H9 (cell line): ENCODE data around the gene CMTM2. TPM values are rescaled to one million over a fixed set of nuclear protein-coding genes. Genes with fewer than 3 reads are reported as not detected.
A peak's percentile ranks its signal among the peaks of the same experiment; 100 is the strongest.

Experiments
- DNase-seq: peaks from one replicate; pipeline ENCODE4 v3.0.0-alpha.2; 2017
- H2AFZ ChIP-seq: one replicate; pipeline ENCODE4 v1.6.1; 2013; ENCODE audit warnings: mild to moderate bottlenecking, low read length, control low read depth, moderate library complexity
- H2AK5ac ChIP-seq: 2 replicates; pipeline ENCODE4 v1.6.1; 2013; ENCODE audit warnings: low read length, control low read depth, mixed read lengths; ENCODE audit not compliant: insufficient read length
- H2BK120ac ChIP-seq: one replicate; pipeline ENCODE4 v1.6.1; 2013; ENCODE audit warnings: low read depth, mild to moderate bottlenecking, low read length, control low read depth, inconsistent platforms; ENCODE audit not compliant: poor library complexity, severe bottlenecking
- H2BK12ac ChIP-seq: 2 replicates; pipeline ENCODE4 v1.6.1; 2013; ENCODE audit warnings: low read length, control low read depth, mixed read lengths, low read depth; ENCODE audit not compliant: insufficient read length
- H2BK15ac ChIP-seq: 2 replicates; pipeline ENCODE4 v1.6.1; 2013; ENCODE audit warnings: low read depth, low read length, control low read depth
- H2BK20ac ChIP-seq: one replicate; pipeline ENCODE4 v1.6.1; 2013; ENCODE audit warnings: low read depth, mild to moderate bottlenecking, low read length, control low read depth, inconsistent platforms; ENCODE audit not compliant: poor library complexity, severe bottlenecking
- H2BK5ac ChIP-seq: 2 replicates; pipeline ENCODE4 v1.6.1; 2013; ENCODE audit warnings: low read length, control low read depth, mixed read lengths; ENCODE audit not compliant: insufficient read length
- H3K14ac ChIP-seq: 2 replicates; pipeline ENCODE4 v1.6.1; 2013; ENCODE audit warnings: low read length, control low read depth; ENCODE audit not compliant: insufficient read depth
- H3K18ac ChIP-seq: 2 replicates; pipeline ENCODE4 v1.6.1; 2013; ENCODE audit warnings: low read depth, mild to moderate bottlenecking, mixed read lengths, low read length, control low read depth; ENCODE audit not compliant: insufficient read length
- H3K23ac ChIP-seq: 2 replicates; pipeline ENCODE4 v1.6.1; 2013; ENCODE audit warnings: low read length, control low read depth, mixed read lengths, low read depth; ENCODE audit not compliant: insufficient read length
- H3K23me2 ChIP-seq: 2 replicates; pipeline ENCODE4 v1.6.1; 2013; ENCODE audit warnings: low read depth, mild to moderate bottlenecking, mixed read lengths, low read length, control low read depth; ENCODE audit not compliant: insufficient read length, poor library complexity, severe bottlenecking
- H3K27ac ChIP-seq: 2 replicates; pipeline ENCODE4 v1.5.1; 2013; ENCODE audit warnings: low read length, control low read depth, mixed read lengths, low read depth; ENCODE audit not compliant: insufficient read length
- H3K27me3 ChIP-seq: 2 replicates; pipeline ENCODE4 v1.6.1; 2013; ENCODE audit warnings: low read length, control low read depth, inconsistent platforms; ENCODE audit not compliant: insufficient read depth
- H3K4ac ChIP-seq: 2 replicates; pipeline ENCODE4 v1.6.1; 2013; ENCODE audit warnings: low read depth, mild to moderate bottlenecking, control low read depth, inconsistent platforms, low read length, moderate library complexity
- H3K4me1 ChIP-seq: 2 replicates; pipeline ENCODE4 v1.6.1; 2013; ENCODE audit warnings: low read length, control low read depth, inconsistent platforms; ENCODE audit not compliant: insufficient read depth
- H3K4me2 ChIP-seq: 2 replicates; pipeline ENCODE4 v1.6.1; 2013; ENCODE audit warnings: low read length, control low read depth, mixed read lengths; ENCODE audit not compliant: insufficient read length, insufficient read depth
- H3K56ac ChIP-seq: 2 replicates; pipeline ENCODE4 v1.6.1; 2013; ENCODE audit warnings: low read depth, mild to moderate bottlenecking, mixed read lengths, low read length, control low read depth; ENCODE audit not compliant: insufficient read length
- H3K79me1 ChIP-seq: 2 replicates; pipeline ENCODE4 v1.6.1; 2013; ENCODE audit warnings: low read depth, mild to moderate bottlenecking, moderate library complexity, low read length, control low read depth, inconsistent platforms; ENCODE audit not compliant: insufficient read depth, poor library complexity, severe bottlenecking
- H3K79me2 ChIP-seq: 2 replicates; pipeline ENCODE4 v1.6.1; 2013; ENCODE audit warnings: low read length, control low read depth, inconsistent platforms; ENCODE audit not compliant: insufficient read depth
- H3K9ac ChIP-seq: 2 replicates; pipeline ENCODE4 v1.6.1; 2013; ENCODE audit warnings: low read length, control low read depth, mixed read lengths; ENCODE audit not compliant: insufficient read length; ENCODE audit errors: extremely low read depth
- H3K9me3 ChIP-seq: one replicate; pipeline ENCODE4 v1.6.1; 2013; ENCODE audit warnings: low read depth, low read length, inconsistent platforms; ENCODE audit not compliant: control insufficient read depth
- H3T11ph ChIP-seq: one replicate; pipeline ENCODE4 v1.6.1; 2013; ENCODE audit warnings: mild to moderate bottlenecking, low read length, control low read depth, inconsistent platforms
- H4K20me1 ChIP-seq: one replicate; pipeline ENCODE4 v1.6.1; 2013; ENCODE audit not compliant: control insufficient read depth, insufficient read length, insufficient read depth
- H4K5ac ChIP-seq: 2 replicates; pipeline ENCODE4 v1.6.1; 2013; ENCODE audit warnings: low read depth, mild to moderate bottlenecking, mixed read lengths, low read length, control low read depth; ENCODE audit not compliant: insufficient read length
- H4K8ac ChIP-seq: replicated peaks from 2 replicates; pipeline ENCODE4 v1.6.1; 2013; ENCODE audit warnings: low read length, control low read depth, mixed read lengths, low read depth; ENCODE audit not compliant: insufficient read length
- H4K91ac ChIP-seq: 2 replicates; pipeline ENCODE4 v1.6.1; 2013; ENCODE audit warnings: low read depth, mild to moderate bottlenecking, moderate library complexity, mixed read lengths, low read length, control low read depth; ENCODE audit not compliant: insufficient read length
- H3K27ac Mint-ChIP-seq, 3 experiments: 2 replicates in 2 of 3; 3 replicates in 1 of 3; pipeline ENCODE4 v1.8.0; 2020 to 2021; ENCODE audit warnings: mixed read lengths in 3 of 3, mild to moderate bottlenecking in 1 of 3, moderate library complexity in 1 of 3
- H3K27me3 Mint-ChIP-seq: 2 replicates; pipeline ENCODE4 v1.8.0; 2021; ENCODE audit warnings: low read depth, mild to moderate bottlenecking, moderate library complexity, mixed read lengths
- H3K36me3 Mint-ChIP-seq, 3 experiments: 2 replicates in 2 of 3; 3 replicates in 1 of 3; pipeline ENCODE4 v1.8.0; 2020 to 2021; ENCODE audit warnings: low read depth in 3 of 3, mixed read lengths in 3 of 3; ENCODE audit not compliant: insufficient read depth in 1 of 3
- H3K4me1 Mint-ChIP-seq, 2 experiments: 2 replicates each; pipeline ENCODE4 v1.8.0; 2020; ENCODE audit warnings: mixed read lengths in 2 of 2
- H3K4me3 Mint-ChIP-seq, 2 experiments: 2 replicates in 1 of 2; 3 replicates in 1 of 2; pipeline ENCODE4 v1.8.0; 2020 to 2021; ENCODE audit warnings: mild to moderate bottlenecking in 2 of 2, mixed read lengths in 2 of 2, moderate library complexity in 1 of 2
- H3K9me3 Mint-ChIP-seq, 2 experiments: 2 replicates in 1 of 2; 3 replicates in 1 of 2; pipeline ENCODE4 v1.8.0; 2020; ENCODE audit warnings: mild to moderate bottlenecking in 2 of 2, mixed read lengths in 2 of 2, moderate library complexity in 1 of 2
- CTCF ChIP-seq: fragments of 200-600 bp; sonication (generic); conservative IDR thresholded peaks from 3 replicates; pipeline ENCODE4 v1.8.0; 2021; ENCODE audit warnings: antibody characterized with exemption, mild to moderate bottlenecking
- WGBS: extraction: QIAGEN DNeasy Blood & Tissue Kit; methylation state at CpG from one replicate; pipeline ENCODE4 v1.1.7; 2013; ENCODE audit warnings: missing lambda C conversion rate, low lambda C conversion rate, mixed read lengths; ENCODE audit not compliant: insufficient read length; ENCODE audit errors: extremely low coverage; 5-methylcytosine and 5-hydroxymethylcytosine counted together
- total RNA-seq: library from RNA; stranded (reverse); gene quantifications from 2 replicates; pipeline ENCODE4 v1.2.1, GENCODE V29; 2021

Gene CMTM2
- total RNA-seq, 1 experiment from 2014 or later, result not detected

- Histone ChIP-seq H3K9ac (no peak overlapping the region), H2BK5ac (no peak overlapping the region), H2BK15ac (no peak overlapping the region), H3K9me3 (no peaks in the 10 kb centered on the region), H3K27me3 (no peaks in the 10 kb centered on the region), H3T11ph (no peak overlapping the region), H3K4ac (no peak overlapping the region), H3K23ac (no peak overlapping the region), H3K79me1 (no peaks in the 10 kb centered on the region), H4K20me1 (no peaks in the 10 kb centered on the region), H3K14ac (no peak overlapping the region), H3K18ac (no peak overlapping the region), H3K23me2 (no peaks in the 10 kb centered on the region), H3K79me2 (no peaks in the 10 kb centered on the region), H2AK5ac (no peak overlapping the region), H4K5ac (no peak overlapping the region), H3K4me2 (no peak overlapping the region), H2BK120ac (no peak overlapping the region), H2BK20ac (no peak overlapping the region), H3K27ac (peak overlapping the region; percentile 8), H2AFZ (no peak overlapping the region), H4K8ac (no peak overlapping the region), H2BK12ac (no peak overlapping the region), H3K56ac (no peak overlapping the region), H4K91ac (no peak overlapping the region), H3K4me1 (peaks cover 8% of the 10 kb centered on the region; the same call in 1 of the 2 replicates)
- no CpG with 5 or more reads among the region's 3 CpGs for WGBS
- no peak for DNase-seq
- Mint-ChIP-seq H3K36me3 (peaks cover 0 to 2% (median 0%) of the 10 kb centered on the region in 3 experiments; a peak in 3 of 7 replicates), H3K27ac (peak overlapping the region in 1 of 3 experiments; percentile 41; a peak in 2 of 7 replicates), H3K27me3 (no peaks in the 10 kb centered on the region), H3K4me1 (peaks cover 13 to 14% of the 10 kb centered on the region in 2 experiments), H3K9me3 (no peaks in the 10 kb centered on the region), H3K4me3 (no peak overlapping the region)
- no peak for TF ChIP-seq CTCF
Observed at GRCh38 chr16:66542396-66542795, 36.9 kb upstream of the CMTM2 start.
